A375 (cell line): Measurements from ENCODE around the gene MYMX. TPM values are rescaled to one million over a fixed set of nuclear protein-coding genes. Genes with fewer than 3 reads are reported as not detected.

Experiments used
- small RNA-seq: library from RNA; depleted of rRNA; stranded (forward); fragments of <200 nt; gene quantifications from one replicate; pipeline ENCODE3, GENCODE V24; 2014
- total RNA-seq: library from RNA; depleted of rRNA; stranded (reverse); fragments of >200 nt; shearing (Covaris generic); gene quantifications from 2 replicates; pipeline ENCODE4 v1.2.3, GENCODE V29; 2014; rRNA removed

MYMX gene
- total RNA-seq = not detected in 2 replicates

DNA sequence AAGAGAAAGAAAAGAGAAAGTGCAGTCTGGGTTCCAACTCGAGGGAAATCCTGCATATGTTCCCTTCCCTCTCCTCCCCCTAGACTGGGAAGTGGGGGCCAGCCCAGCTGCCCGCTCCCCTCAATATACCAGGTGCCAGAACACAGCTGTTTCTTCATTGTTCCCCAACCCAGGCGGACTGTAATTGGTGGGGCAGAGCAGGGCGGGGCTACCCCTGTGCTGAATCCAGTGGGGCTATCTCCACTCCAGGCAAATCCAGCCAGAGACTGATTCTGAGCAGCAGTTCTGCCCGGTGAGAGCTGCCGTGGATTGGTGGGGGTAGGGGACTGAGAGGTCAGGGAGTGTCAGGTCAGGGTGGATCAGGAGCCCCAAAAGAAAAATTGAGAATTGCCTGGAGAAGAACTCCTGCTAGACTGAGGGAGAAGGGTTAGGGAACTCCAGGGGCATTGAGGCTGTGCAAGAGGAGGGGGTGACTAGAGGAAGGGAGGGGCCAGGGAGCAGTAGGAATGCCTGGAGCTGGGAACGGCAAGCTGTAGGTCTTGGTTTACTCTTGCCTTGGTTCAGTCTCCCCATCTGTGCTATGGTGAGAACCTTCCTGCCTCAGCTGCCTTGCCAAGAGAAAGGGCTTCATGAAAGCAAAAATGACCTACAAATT, at the start of gene MYMX:
MYMX (plus strand) TSS at position 250 of the 655 bp plus-strand sequence. CDS start 546 bp downstream, outside the sequence.

DNA sequence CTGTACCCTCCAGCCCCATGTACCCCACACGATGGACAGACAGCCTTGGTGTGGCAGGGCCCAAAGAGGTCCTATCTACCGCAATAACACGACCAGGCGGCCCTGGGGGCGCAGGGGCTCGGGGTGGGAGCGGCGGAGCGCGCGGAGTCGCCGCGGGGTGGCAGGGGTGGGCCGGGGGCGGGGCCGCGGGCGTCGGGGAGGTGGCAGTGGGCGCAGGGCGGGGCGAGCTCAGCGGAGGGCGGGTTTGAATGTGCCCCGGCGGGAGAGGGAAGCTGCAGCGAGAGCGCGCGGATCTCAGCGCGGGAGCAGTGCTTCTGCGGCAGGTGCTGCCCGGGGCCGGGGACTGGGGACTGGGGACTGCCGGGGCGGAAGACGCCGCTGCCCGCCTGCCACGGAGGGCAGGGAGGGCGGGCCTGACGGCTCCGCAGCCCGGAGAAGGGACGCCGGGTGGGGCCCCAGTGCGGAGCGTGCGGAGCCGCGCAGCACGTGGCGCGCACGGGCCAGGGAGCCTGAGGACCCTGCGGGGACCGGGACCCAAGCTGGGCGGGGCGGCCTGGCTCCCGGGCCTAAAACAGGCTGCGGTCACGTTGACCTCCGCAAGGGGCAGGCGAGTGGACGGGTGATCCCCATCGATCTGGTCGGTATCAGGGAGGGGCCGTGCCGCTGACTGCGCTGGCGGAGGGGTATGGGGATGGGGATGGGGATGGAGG, 6.7 kb downstream of the MYMX start, which contains the start of gene SLC29A1:
SLC29A1 (plus strand) TSS at position 277 of the 710 bp plus-strand sequence. CDS start 3,719 bp downstream, outside the sequence.

DNA sequence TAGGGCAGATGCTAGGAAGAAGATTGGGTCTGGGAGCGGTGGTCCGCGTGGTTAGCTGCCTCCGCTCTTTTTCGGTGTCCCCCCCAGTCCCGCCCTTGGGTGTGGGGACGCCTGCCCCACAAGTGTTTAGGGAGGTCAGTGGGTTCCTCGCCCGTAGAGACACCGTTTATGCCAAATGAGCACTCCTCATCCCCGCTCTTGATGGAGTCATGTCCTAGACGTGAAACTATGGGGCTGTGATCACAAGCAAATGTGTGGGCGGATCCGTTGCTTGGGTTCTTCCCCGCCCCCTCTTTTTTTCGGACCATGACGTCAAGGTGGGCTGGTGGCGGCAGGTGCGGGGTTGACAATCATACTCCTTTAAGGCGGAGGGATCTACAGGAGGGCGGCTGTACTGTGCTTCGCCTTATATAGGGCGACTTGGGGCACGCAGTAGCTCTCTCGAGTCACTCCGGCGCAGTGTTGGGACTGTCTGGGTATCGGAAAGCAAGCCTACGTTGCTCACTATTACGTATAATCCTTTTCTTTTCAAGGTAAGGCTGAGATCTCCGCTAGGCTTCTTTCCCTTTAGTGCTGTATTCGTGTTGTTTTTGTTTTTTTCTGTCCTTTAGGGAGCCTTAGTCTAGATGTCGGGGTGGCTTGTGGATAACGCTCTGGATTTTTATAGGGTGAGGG, 30.1 kb downstream of the MYMX start, which contains the start of gene HSP90AB1:
HSP90AB1 (plus strand) TSS at position 439 of the 675 bp plus-strand sequence. CDS start 1,529 bp downstream, outside the sequence.

DNA sequence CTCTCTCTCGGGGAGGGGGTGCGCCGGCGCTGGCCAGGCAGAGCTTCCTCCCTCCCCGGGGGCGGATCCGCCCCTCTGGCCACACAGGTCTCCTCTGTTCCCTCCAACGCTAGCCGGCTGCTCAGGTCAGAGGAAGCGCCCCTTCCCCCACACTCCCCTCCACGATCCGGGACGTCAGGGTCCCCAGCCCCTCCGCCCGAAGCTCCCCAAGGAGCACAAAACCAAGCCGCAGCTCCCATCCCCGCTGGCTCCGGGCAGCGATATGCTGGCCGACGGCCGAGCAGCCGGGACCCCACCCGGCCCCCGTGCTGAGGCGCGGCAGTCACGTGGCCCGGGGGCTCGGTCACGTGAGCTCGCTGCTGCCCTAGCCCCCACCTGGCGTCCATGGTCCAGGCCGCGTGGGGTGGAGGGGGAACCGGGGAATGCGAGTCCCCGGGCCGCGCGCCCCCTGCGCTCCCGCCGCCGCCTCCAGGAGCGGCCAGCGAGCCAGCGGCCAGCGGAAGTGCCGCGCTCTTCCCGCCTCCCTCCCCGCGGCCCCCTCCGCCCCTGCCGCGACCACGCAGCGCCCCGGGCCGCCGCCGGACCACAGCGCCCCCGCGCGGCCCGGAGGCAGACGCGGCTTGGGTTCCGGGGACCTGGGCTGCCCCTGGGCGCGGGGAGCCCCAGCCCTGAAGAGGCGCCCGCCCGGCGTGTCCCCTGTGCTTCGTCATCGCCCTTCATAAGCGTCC, 40.5 kb downstream of the MYMX start, which contains the start of gene SLC35B2:
SLC35B2 (minus strand) TSS at position 504 of the 728 bp plus-strand sequence; CDS start at position 386, 118 bp downstream.

DNA sequence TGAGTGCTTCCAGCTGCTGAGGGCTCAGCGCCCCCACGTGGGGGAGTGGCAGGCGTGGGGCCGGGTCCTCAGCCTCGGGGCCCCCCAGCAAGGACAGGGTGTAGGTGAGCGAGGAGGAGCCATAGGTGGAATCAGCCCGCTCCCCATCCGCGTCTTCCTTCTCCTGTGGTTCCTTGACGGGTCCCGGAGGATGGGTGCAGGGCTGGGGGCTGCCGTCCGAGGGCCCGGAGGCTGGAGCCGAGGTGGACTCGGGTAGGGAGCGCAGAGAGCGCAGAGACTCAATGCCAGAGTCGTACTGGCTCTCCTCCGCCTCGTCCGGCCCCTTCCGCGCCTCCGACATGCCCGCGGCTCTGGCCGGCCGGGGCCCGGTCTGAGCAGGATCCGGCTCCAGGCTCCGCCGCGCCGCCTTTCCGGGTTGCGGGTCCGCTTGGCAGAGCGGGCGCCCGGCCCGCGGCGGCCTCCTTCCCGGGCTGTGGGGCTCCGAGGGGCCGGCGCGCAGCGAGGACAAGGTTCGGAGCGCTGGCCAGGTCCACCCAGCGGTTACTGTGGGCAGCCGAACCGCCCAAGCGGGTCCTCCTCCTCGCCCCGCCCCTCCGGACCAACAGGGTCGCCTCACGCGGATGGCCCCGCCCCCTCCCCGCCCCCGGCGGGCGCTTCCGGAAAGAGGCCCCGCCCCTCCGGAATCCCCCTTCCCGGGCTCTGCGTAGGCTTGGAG, 48.4 kb downstream of the MYMX start, which contains the start of gene NFKBIE:
NFKBIE (minus strand) TSS at position 545 of the 715 bp plus-strand sequence; CDS start at position 340, 205 bp downstream.

Small RNA genes within 50 kb of the gene (small RNA-seq; reads per million reads assigned to genes)
- gene RN7SL811P = not detected

Other genes with a start within 250 kb of the MYMX start
- 64.7 and 73.3 TPM in 2 replicates for gene MRPL14, start 89.5 kb upstream of the MYMX start, total RNA-seq
- gene TMEM63B, start 89.4 kb upstream of the MYMX start, total RNA-seq = 13.9 and 15.7 TPM in 2 replicates
- gene CAPN11, start 58.1 kb upstream of the MYMX start, total RNA-seq = 0.34 TPM in 1 of 2 replicates, not detected in the other
- 16.3 and 21.6 TPM in 2 replicates for gene SLC29A1, start 6.7 kb downstream of the MYMX start, total RNA-seq
- gene HSP90AB1, start 30.2 kb downstream of the MYMX start, total RNA-seq = 919 and 953 TPM in 2 replicates
- 76.1 and 78.0 TPM in 2 replicates for gene SLC35B2, start 40.6 kb downstream of the MYMX start, total RNA-seq
- gene NFKBIE, start 48.6 kb downstream of the MYMX start, total RNA-seq = 8.4 and 10.1 TPM in 2 replicates
- gene TMEM151B, start 53.5 kb downstream of the MYMX start, total RNA-seq = 0.03 TPM in 1 of 2 replicates, not detected in the other
- gene AARS2, start 96.4 kb downstream of the MYMX start, total RNA-seq = 21.3 and 21.6 TPM in 2 replicates
- not detected in 2 replicates for gene SPATS1, start 125.7 kb downstream of the MYMX start, total RNA-seq
- gene CDC5L, start 170.8 kb downstream of the MYMX start, total RNA-seq = 17.7 and 21.6 TPM in 2 replicates